ENCODE measurements around the gene CSNK1A1. TPM values are rescaled to one million over a fixed set of nuclear protein-coding genes. Genes with fewer than 3 reads are reported as not detected.

Gene CSNK1A1
- total RNA-seq, 1 donor from 2014 or later = 198 TPM

- ATAC-seq = no peak
- H3K4me1 ChIP-seq = peaks cover 48% of the 10 kb centered on the region
- H3K9me3 ChIP-seq = no peaks in the 10 kb centered on the region
- intact Hi-C loops (cut with DNase I) = no loop called here
- no peak for TF ChIP-seq CTCF (IDR thresholded peaks at IDR 0.05)
- no peak overlapping the region for H3K27ac ChIP-seq
- H3K4me3 ChIP-seq = no peak overlapping the region
- peaks cover 23% of the 10 kb centered on the region for H3K36me3 ChIP-seq
- DNase-seq = no peak
- H3K27me3 ChIP-seq (ENCODE audit: low read depth) = no peaks in the 10 kb centered on the region
Measured at GRCh38 chr5:149490599-149491485, 60.4 kb downstream of the CSNK1A1 start.

GRCh38 chr5:149489605-149490037 lies 61.6 kb downstream of the CSNK1A1 start:
- Histone ChIP-seq H3K4me3 (no peak overlapping the region), H3K27ac (peak overlapping the region; percentile 36), H3K27me3 (ENCODE audit: low read depth) (no peaks in the 10 kb centered on the region), H3K36me3 (peaks cover 11% of the 10 kb centered on the region), H3K4me1 (peaks cover 60% of the 10 kb centered on the region), H3K9me3 (no peaks in the 10 kb centered on the region)
- peak in 1 of 2 donors; percentile 4 for ATAC-seq
- DNase-seq = no peak
- intact Hi-C loops (cut with DNase I) = no loop called here
- TF ChIP-seq CTCF (IDR thresholded peaks at IDR 0.05) = no peak

DNA sequence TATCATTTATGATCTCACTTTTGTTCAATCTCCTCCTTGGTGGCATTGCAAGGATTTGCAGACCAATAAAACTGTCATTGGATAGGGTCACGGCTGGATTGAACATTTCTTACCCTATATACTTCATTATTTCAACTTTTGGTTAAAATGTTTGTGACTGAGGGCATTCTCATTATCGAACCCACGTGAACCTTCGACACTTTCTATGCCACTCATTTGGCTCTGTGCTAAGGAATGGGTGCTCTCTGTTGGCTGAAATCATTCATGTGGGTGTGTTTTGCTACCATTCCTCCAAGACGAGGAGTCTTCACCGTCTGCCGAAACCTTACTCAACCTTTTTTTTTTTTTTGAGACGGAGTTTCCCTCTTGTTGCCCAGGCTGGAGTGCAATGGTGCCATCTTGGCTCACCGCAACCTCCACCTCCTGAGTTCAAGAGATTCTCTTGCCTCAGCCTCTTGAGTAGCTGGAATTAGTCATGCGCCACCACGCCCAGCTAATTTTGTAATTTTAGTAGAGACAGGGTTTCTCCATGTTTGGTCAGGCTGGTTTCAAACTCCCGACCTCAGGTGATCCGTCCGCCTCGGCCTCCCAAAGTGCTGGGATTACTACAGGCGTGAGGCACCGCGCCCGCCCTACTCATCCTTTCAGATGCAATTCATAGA lies 62.5 kb downstream of the CSNK1A1 start:
- intact Hi-C loops (cut with DNase I) = no loop called here
- Histone ChIP-seq H3K36me3 (peaks cover 2% of the 10 kb centered on the region), H3K27me3 (ENCODE audit: low read depth) (no peaks in the 10 kb centered on the region), H3K4me3 (no peak overlapping the region), H3K4me1 (peaks cover 60% of the 10 kb centered on the region), H3K9me3 (no peaks in the 10 kb centered on the region), H3K27ac (peak overlapping the region; percentile 36)
- ATAC-seq = peak; percentile 20 to 41
- DNase-seq = peak; percentile 65
- TF ChIP-seq CTCF (IDR thresholded peaks at IDR 0.05) = no peak

GRCh38 chr5:149487672-149488071 lies 63.6 kb downstream of the CSNK1A1 start:
- no peak for TF ChIP-seq CTCF (IDR thresholded peaks at IDR 0.05)
- no peak for DNase-seq
- Histone ChIP-seq H3K27me3 (ENCODE audit: low read depth) (no peaks in the 10 kb centered on the region), H3K4me3 (no peak overlapping the region), H3K27ac (peak overlapping the region; percentile 2), H3K4me1 (peaks cover 60% of the 10 kb centered on the region), H3K36me3 (no peaks in the 10 kb centered on the region), H3K9me3 (no peaks in the 10 kb centered on the region)
- intact Hi-C loops (cut with DNase I) = no loop called here
- no peak for ATAC-seq

DNA sequence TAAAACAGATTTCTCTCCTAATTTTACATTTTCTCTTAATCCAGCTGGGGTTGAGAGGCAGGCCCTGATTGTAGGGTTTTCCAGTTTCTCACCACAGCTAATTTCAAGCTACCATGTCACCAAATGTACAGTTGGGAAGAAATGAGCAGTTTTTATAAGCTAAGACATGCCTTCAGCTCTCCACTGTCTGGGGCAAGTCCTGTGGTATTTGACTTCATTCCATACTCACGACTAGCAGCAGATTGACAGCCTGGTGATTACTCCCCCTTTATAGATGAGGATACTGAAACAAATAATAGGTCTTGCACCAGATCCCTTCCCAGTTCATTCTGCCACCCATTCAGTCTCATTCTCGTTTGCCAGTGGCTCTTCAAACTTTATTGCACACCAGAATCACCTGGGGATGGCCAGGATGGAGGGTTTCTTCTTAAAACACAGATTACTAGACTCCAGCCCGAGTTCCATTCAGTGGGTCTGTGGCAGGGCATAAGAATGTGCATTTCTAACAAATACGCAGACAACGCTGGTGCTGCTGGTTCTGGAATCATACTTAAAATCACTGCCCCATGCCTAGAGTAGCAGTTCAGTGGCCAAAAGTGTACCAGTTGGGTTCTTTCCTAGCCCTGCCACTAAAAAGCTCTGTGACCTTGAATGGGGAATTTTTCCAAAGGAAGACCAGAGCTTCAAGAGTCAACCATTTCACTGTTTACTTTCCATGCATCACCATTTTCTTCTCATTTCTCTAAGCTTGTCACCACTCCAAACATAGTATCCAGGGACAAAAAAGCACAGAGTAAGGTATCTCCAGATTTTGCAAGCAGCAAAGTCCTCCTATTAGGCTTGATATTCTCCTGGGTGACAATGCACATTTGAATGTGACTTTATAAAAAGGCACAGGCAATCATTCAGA lies 64.3 kb downstream of the CSNK1A1 start:
- intact Hi-C loops (cut with DNase I) = no loop called here
- no peak for ATAC-seq

More for the DNA sequence above, 64.3 kb downstream of the CSNK1A1 start:
- H3K27me3 ChIP-seq (ENCODE audit: low read depth) = no peaks in the 10 kb centered on the region
- peaks cover 63% of the 10 kb centered on the region for H3K4me1 ChIP-seq
- no peak overlapping the region for H3K4me3 ChIP-seq
- DNase-seq = no peak
- H3K27ac ChIP-seq = peak overlapping the region; percentile 85
- H3K9me3 ChIP-seq = no peaks in the 10 kb centered on the region
- H3K36me3 ChIP-seq = no peaks in the 10 kb centered on the region
- TF ChIP-seq CTCF (IDR thresholded peaks at IDR 0.05) = no peak
